Measurements from ENCODE around the gene CREG2. TPM values are rescaled to one million over a fixed set of nuclear protein-coding genes. Genes with fewer than 3 reads are reported as not detected.

Gene CREG2
- polyA plus RNA-seq, 1 donor from 2014 or later: 1.2 TPM

Small RNA genes within 50 kb of the gene (small RNA-seq; reads per million reads assigned to genes)
- gene MIR5696: 0 to 0.66 (median 0) reads per million in 3 experiments

Other genes with a start within 250 kb of the CREG2 start
- 3.6 and 5.3 TPM in 2 replicates for gene TBC1D8, start 236.1 kb downstream of the CREG2 start, polyA plus RNA-seq
- 34.9 and 35.2 TPM in 2 replicates for gene CNOT11, start 134.6 kb downstream of the CREG2 start, polyA plus RNA-seq
- 30.6 and 39.7 TPM in 2 replicates for gene RNF149, start 78.8 kb downstream of the CREG2 start, polyA plus RNA-seq
- gene RFX8, start 87.6 kb upstream of the CREG2 start, polyA plus RNA-seq: not detected in 2 replicates

Measured in neural cell (in vitro differentiated cells).